ENCODE results near the gene FOXO1.

Gene FOXO1

GRCh38 chr13:40509876-40510275, 156.6 kb downstream of the FOXO1 start:
- Histone ChIP-seq H3K27me3 (ENCODE audit: control insufficient read depth in 1 of 2, insufficient read depth in 1 of 2, low read length in 2 of 2) (peaks cover 0 to 4% of the 10 kb centered on the region in 2 experiments), H3K4me2 (ENCODE audit: low read length, poor library complexity, severe bottlenecking) (no peak overlapping the region), H3K36me3 (ENCODE audit: control insufficient read depth in 1 of 2, insufficient read depth in 2 of 2, low read depth in 1 of 2, low read length in 2 of 2) (no peaks in the 10 kb centered on the region), H2BK12ac (ENCODE audit: low read length in 2 of 2) (no peak overlapping the region), H2AK5ac (ENCODE audit: low read length, severe bottlenecking) (no peak overlapping the region), H3K18ac (ENCODE audit: low read depth in 1 of 2, low read length in 2 of 2) (no peak overlapping the region), H3K23ac (ENCODE audit: low read length in 2 of 2) (no peak overlapping the region), H2BK15ac (ENCODE audit: low read depth, poor library complexity, severe bottlenecking) (no peak overlapping the region), H3K4me1 (ENCODE audit: control insufficient read depth, insufficient read depth, low read depth, low read length) (peaks cover 5% of the 10 kb centered on the region), H3K9me3 (ENCODE audit: control insufficient read depth, low read length) (no peaks in the 10 kb centered on the region), H4K91ac (ENCODE audit: low read length) (no peak overlapping the region), H3K27ac (ENCODE audit: low read length, poor library complexity, severe bottlenecking) (no peak overlapping the region), H4K8ac (ENCODE audit: low read length) (no peak overlapping the region), H2BK120ac (ENCODE audit: low read depth, low read length) (no peak overlapping the region), H3K9ac (ENCODE audit: low read length) (no peak overlapping the region), H2BK5ac (ENCODE audit: low read depth, low read length, poor library complexity, severe bottlenecking) (no peak overlapping the region), H3K14ac (ENCODE audit: low read length in 2 of 2) (no peak overlapping the region), H3K4me3 (ENCODE audit: insufficient read depth in 1 of 2, low read depth in 1 of 2, low read length in 2 of 2) (no peak overlapping the region), H3K4ac (ENCODE audit: low read depth in 1 of 2, low read length in 2 of 2) (no peak overlapping the region), H3K79me1 (replicated peaks; ENCODE audit: low read length, poor library complexity, severe bottlenecking) (no peaks in the 10 kb centered on the region), H2AFZ (ENCODE audit: low read depth, low read length) (no peak overlapping the region)
- no peak for DNase-seq
- no CpG with 5 or more reads among the region's 2 CpGs for WGBS

- H3K4me2 ChIP-seq (ENCODE audit: low read length, poor library complexity, severe bottlenecking) = no peak overlapping the region
- no peak overlapping the region for H4K91ac ChIP-seq (ENCODE audit: low read length)
- H3K27me3 ChIP-seq (ENCODE audit: control insufficient read depth in 1 of 2, insufficient read depth in 1 of 2, low read length in 2 of 2) = peaks cover 0 to 4% of the 10 kb centered on the region in 2 experiments
- no peaks in the 10 kb centered on the region for H3K79me1 ChIP-seq (replicated peaks; ENCODE audit: low read length, poor library complexity, severe bottlenecking)
- DNase-seq = no peak
- no peak overlapping the region for H3K14ac ChIP-seq (ENCODE audit: low read length in 2 of 2)
- H2AFZ ChIP-seq (ENCODE audit: low read depth, low read length) = no peak overlapping the region
- peaks cover 9% of the 10 kb centered on the region for H3K4me1 ChIP-seq (ENCODE audit: control insufficient read depth, insufficient read depth, low read depth, low read length)
- no peak overlapping the region for H2AK5ac ChIP-seq (ENCODE audit: low read length, severe bottlenecking)
- no peak overlapping the region for H3K27ac ChIP-seq (ENCODE audit: low read length, poor library complexity, severe bottlenecking)
- 44% methylated on average over 1 of the region's 3 CpGs for WGBS
- no peak overlapping the region for H4K8ac ChIP-seq (ENCODE audit: low read length)
- H3K4ac ChIP-seq (ENCODE audit: low read depth in 1 of 2, low read length in 2 of 2) = no peak overlapping the region
- H3K9me3 ChIP-seq (ENCODE audit: control insufficient read depth, low read length) = no peaks in the 10 kb centered on the region
- no peak overlapping the region for H2BK12ac ChIP-seq (ENCODE audit: low read length in 2 of 2)
- H2BK15ac ChIP-seq (ENCODE audit: low read depth, poor library complexity, severe bottlenecking) = no peak overlapping the region
- no peak overlapping the region for H2BK120ac ChIP-seq (ENCODE audit: low read depth, low read length)
- peak overlapping the region; percentile 77 for H3K9ac ChIP-seq (ENCODE audit: low read length)
- H3K23ac ChIP-seq (ENCODE audit: low read length in 2 of 2) = no peak overlapping the region
- no peak overlapping the region for H3K4me3 ChIP-seq (ENCODE audit: insufficient read depth in 1 of 2, low read depth in 1 of 2, low read length in 2 of 2)
- no peak overlapping the region for H2BK5ac ChIP-seq (ENCODE audit: low read depth, low read length, poor library complexity, severe bottlenecking)
- no peak overlapping the region for H3K18ac ChIP-seq (ENCODE audit: low read depth in 1 of 2, low read length in 2 of 2)
- no peaks in the 10 kb centered on the region for H3K36me3 ChIP-seq (ENCODE audit: control insufficient read depth in 1 of 2, insufficient read depth in 2 of 2, low read depth in 1 of 2, low read length in 2 of 2)
These were observed 157.6 kb downstream of the FOXO1 start for GRCh38 chr13:40508767-40509342.

- H2BK120ac ChIP-seq (ENCODE audit: low read depth, low read length) = no peak overlapping the region
- no peak overlapping the region for H3K4ac ChIP-seq (ENCODE audit: low read depth in 1 of 2, low read length in 2 of 2)
- no peak overlapping the region for H4K8ac ChIP-seq (ENCODE audit: low read length)
- H2AK5ac ChIP-seq (ENCODE audit: low read length, severe bottlenecking) = no peak overlapping the region
- H3K4me1 ChIP-seq (ENCODE audit: control insufficient read depth, insufficient read depth, low read depth, low read length) = peaks cover 12% of the 10 kb centered on the region
- 88% methylated on average over 3 of the region's 3 CpGs for WGBS
- DNase-seq = peak; percentile 5
- H3K9ac ChIP-seq (ENCODE audit: low read length) = peak overlapping the region; percentile 77
- no peak overlapping the region for H3K4me3 ChIP-seq (ENCODE audit: insufficient read depth in 1 of 2, low read depth in 1 of 2, low read length in 2 of 2)
- no peak overlapping the region for H3K4me2 ChIP-seq (ENCODE audit: low read length, poor library complexity, severe bottlenecking)
- H3K23ac ChIP-seq (ENCODE audit: low read length in 2 of 2) = no peak overlapping the region
- H3K14ac ChIP-seq (ENCODE audit: low read length in 2 of 2) = no peak overlapping the region
- no peak overlapping the region for H2BK5ac ChIP-seq (ENCODE audit: low read depth, low read length, poor library complexity, severe bottlenecking)
- H3K18ac ChIP-seq (ENCODE audit: low read depth in 1 of 2, low read length in 2 of 2) = no peak overlapping the region
- H2AFZ ChIP-seq (ENCODE audit: low read depth, low read length) = no peak overlapping the region
- H3K27me3 ChIP-seq (ENCODE audit: control insufficient read depth in 1 of 2, insufficient read depth in 1 of 2, low read length in 2 of 2) = peaks cover 0 to 4% of the 10 kb centered on the region in 2 experiments
- no peak overlapping the region for H4K91ac ChIP-seq (ENCODE audit: low read length)
- H3K27ac ChIP-seq (ENCODE audit: low read length, poor library complexity, severe bottlenecking) = no peak overlapping the region
- H3K9me3 ChIP-seq (ENCODE audit: control insufficient read depth, low read length) = no peaks in the 10 kb centered on the region
- no peaks in the 10 kb centered on the region for H3K79me1 ChIP-seq (replicated peaks; ENCODE audit: low read length, poor library complexity, severe bottlenecking)
- H2BK15ac ChIP-seq (ENCODE audit: low read depth, poor library complexity, severe bottlenecking) = no peak overlapping the region
- H3K36me3 ChIP-seq (ENCODE audit: control insufficient read depth in 1 of 2, insufficient read depth in 2 of 2, low read depth in 1 of 2, low read length in 2 of 2) = no peaks in the 10 kb centered on the region
- H2BK12ac ChIP-seq (ENCODE audit: low read length in 2 of 2) = no peak overlapping the region
These were observed 158.3 kb downstream of the FOXO1 start for GRCh38 chr13:40508127-40508526.

- no peak overlapping the region for H2BK120ac ChIP-seq (ENCODE audit: low read depth, low read length)
- no peak overlapping the region for H2BK12ac ChIP-seq (ENCODE audit: low read length in 2 of 2)
- 91% methylated on average over 11 of the region's 11 CpGs for WGBS
- H3K27ac ChIP-seq (ENCODE audit: low read length, poor library complexity, severe bottlenecking) = no peak overlapping the region
- H3K9ac ChIP-seq (ENCODE audit: low read length) = peak overlapping the region; percentile 77
- no peak overlapping the region for H4K91ac ChIP-seq (ENCODE audit: low read length)
- H2AFZ ChIP-seq (ENCODE audit: low read depth, low read length) = no peak overlapping the region
- H2AK5ac ChIP-seq (ENCODE audit: low read length, severe bottlenecking) = peak overlapping the region; percentile 30
- H3K79me1 ChIP-seq (replicated peaks; ENCODE audit: low read length, poor library complexity, severe bottlenecking) = no peaks in the 10 kb centered on the region
- H4K8ac ChIP-seq (ENCODE audit: low read length) = no peak overlapping the region
- H2BK15ac ChIP-seq (ENCODE audit: low read depth, poor library complexity, severe bottlenecking) = no peak overlapping the region
- no peak overlapping the region for H2BK5ac ChIP-seq (ENCODE audit: low read depth, low read length, poor library complexity, severe bottlenecking)
- H3K4me2 ChIP-seq (ENCODE audit: low read length, poor library complexity, severe bottlenecking) = no peak overlapping the region
- peaks cover 0 to 4% of the 10 kb centered on the region in 2 experiments for H3K27me3 ChIP-seq (ENCODE audit: control insufficient read depth in 1 of 2, insufficient read depth in 1 of 2, low read length in 2 of 2)
- H3K14ac ChIP-seq (ENCODE audit: low read length in 2 of 2) = no peak overlapping the region
- no peak for DNase-seq
- H3K4me3 ChIP-seq (ENCODE audit: insufficient read depth in 1 of 2, low read depth in 1 of 2, low read length in 2 of 2) = no peak overlapping the region
- H3K36me3 ChIP-seq (ENCODE audit: control insufficient read depth in 1 of 2, insufficient read depth in 2 of 2, low read depth in 1 of 2, low read length in 2 of 2) = no peaks in the 10 kb centered on the region
- H3K9me3 ChIP-seq (ENCODE audit: control insufficient read depth, low read length) = no peaks in the 10 kb centered on the region
- no peak overlapping the region for H3K4ac ChIP-seq (ENCODE audit: low read depth in 1 of 2, low read length in 2 of 2)
- peaks cover 12% of the 10 kb centered on the region for H3K4me1 ChIP-seq (ENCODE audit: control insufficient read depth, insufficient read depth, low read depth, low read length)
- no peak overlapping the region for H3K18ac ChIP-seq (ENCODE audit: low read depth in 1 of 2, low read length in 2 of 2)
- H3K23ac ChIP-seq (ENCODE audit: low read length in 2 of 2) = no peak overlapping the region
These were observed 159.6 kb downstream of the FOXO1 start for GRCh38 chr13:40506592-40507446.

Data from mesenchymal stem cell (in vitro differentiated cells and primary cell).